Measurements from ENCODE around the gene COL2A1. TPM values are rescaled to one million over a fixed set of nuclear protein-coding genes. Genes with fewer than 3 reads are reported as not detected.
A peak's percentile ranks its signal among the peaks of the same experiment; 100 is the strongest.

Gene COL2A1
- total RNA-seq, 1 donor from 2014 or later: 69.1 TPM

GRCh38 chr12:48022676-48023385 is 18.6 kb upstream of the COL2A1 start:
- H2AFZ ChIP-seq (replicated peaks): peak overlapping the region; percentile 46
- H3K36me3 ChIP-seq: no peaks in the 10 kb centered on the region
- H3K27me3 Mint-ChIP-seq (ENCODE audit: insufficient read depth, low read depth): no peaks in the 10 kb centered on the region
- peaks cover 59% of the 10 kb centered on the region for H3K4me1 Mint-ChIP-seq
- peaks cover 77% of the 10 kb centered on the region for H3K27me3 ChIP-seq
- DNase-seq (ENCODE audit: low spot score): peak; percentile 21
- no peaks in the 10 kb centered on the region for H3K36me3 Mint-ChIP-seq
- no peak for TF ChIP-seq EZH2phosphoT487 (IDR thresholded peaks at IDR 0.05)
- peak overlapping the region; percentile 75 for H3K4me2 ChIP-seq
- no peak overlapping the region for H3K9ac ChIP-seq
- H3K9me3 ChIP-seq (ENCODE audit: low read depth): no peaks in the 10 kb centered on the region
- H4K20me1 ChIP-seq (ENCODE audit: low read depth): no peaks in the 10 kb centered on the region
- peak overlapping the region; percentile 23 for H3K27ac ChIP-seq
- no peaks in the 10 kb centered on the region for H3K79me2 ChIP-seq (ENCODE audit: low read depth)
- no peak overlapping the region for H3K4me3 Mint-ChIP-seq
- H3K4me1 ChIP-seq: peaks cover 60% of the 10 kb centered on the region
- peaks cover 60% of the 10 kb centered on the region for H3F3A ChIP-seq (ENCODE audit: low read depth)
- H3K9me3 Mint-ChIP-seq: no peaks in the 10 kb centered on the region
- peak overlapping the region; percentile 5 for H3K4me3 ChIP-seq
- no peak overlapping the region for H3K27ac Mint-ChIP-seq

DNA sequence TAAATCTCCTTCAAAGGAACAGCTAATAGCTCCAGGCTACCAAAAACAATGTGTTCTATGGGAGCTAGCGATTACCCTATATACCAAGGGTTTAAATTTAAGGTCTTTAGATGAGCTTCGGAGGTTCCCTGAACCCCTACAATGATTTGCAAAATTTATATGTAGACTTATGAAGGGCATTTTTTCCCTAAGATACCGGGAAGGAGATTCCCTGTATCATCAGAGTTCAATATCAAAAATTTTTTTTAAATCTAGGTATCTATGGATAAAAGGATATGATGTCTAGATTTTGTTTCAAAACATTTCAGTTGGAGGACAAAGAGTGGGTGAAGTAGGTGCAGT is 17.9 kb upstream of the COL2A1 start:
- Mint-ChIP-seq H3K36me3 (no peaks in the 10 kb centered on the region), H3K27me3 (ENCODE audit: insufficient read depth, low read depth) (no peaks in the 10 kb centered on the region), H3K4me3 (peak overlapping the region; percentile 3), H3K27ac (peak overlapping the region; percentile 34), H3K4me1 (peaks cover 55% of the 10 kb centered on the region), H3K9me3 (no peaks in the 10 kb centered on the region)
- Histone ChIP-seq H3K27me3 (peaks cover 83% of the 10 kb centered on the region), H2AFZ (replicated peaks) (no peak overlapping the region), H3K4me2 (peak overlapping the region; percentile 75), H3K4me1 (peaks cover 58% of the 10 kb centered on the region), H3K79me2 (ENCODE audit: low read depth) (no peaks in the 10 kb centered on the region), H3K9me3 (ENCODE audit: low read depth) (no peaks in the 10 kb centered on the region), H3F3A (ENCODE audit: low read depth) (peaks cover 54% of the 10 kb centered on the region), H4K20me1 (ENCODE audit: low read depth) (no peaks in the 10 kb centered on the region), H3K9ac (no peak overlapping the region), H3K36me3 (no peaks in the 10 kb centered on the region), H3K4me3 (peak overlapping the region; percentile 14), H3K27ac (no peak overlapping the region)
- DNase-seq (ENCODE audit: low spot score): no peak
- TF ChIP-seq CTCF (IDR thresholded peaks at IDR 0.05) (no peak), EZH2 (IDR thresholded peaks at IDR 0.05) (no peak), EZH2phosphoT487 (IDR thresholded peaks at IDR 0.05) (no peak)

DNA sequence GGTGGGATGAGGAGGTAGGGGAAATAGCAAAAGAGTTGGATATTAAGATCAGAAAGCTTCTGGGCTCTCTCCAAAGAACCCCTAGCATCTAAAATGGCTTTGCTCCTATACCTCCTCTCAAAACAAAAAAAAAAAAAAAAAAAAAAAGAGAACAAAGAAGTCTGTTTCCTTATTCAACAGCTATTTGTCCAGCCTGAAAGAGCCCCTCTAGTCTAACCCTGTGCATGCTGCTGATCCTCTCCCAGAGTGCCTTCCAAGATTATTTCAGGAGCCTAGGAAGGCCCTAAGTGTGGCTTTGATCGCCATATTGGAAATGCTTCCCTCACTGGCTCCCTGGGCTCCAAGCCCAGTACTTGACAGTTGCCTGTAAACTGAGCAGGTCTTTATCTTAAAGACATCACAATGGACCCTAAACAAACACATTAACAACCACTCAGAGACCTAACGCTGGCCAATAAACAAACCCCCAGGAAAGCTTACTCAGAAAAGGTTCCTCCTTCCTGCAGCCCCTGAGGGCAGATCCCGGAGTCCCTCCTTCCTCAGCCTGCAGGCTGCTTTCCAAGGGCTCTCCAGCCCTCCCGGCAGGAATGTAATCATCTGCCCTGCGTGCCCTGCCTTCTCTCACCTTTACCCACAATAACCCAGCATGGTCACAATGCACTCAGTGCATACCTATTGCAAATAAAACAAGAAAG is 17.4 kb upstream of the COL2A1 start:
- H3K27me3 Mint-ChIP-seq (ENCODE audit: insufficient read depth, low read depth): no peaks in the 10 kb centered on the region
- peak overlapping the region; percentile 3 for H3K4me3 Mint-ChIP-seq
- H3K27ac Mint-ChIP-seq: peak overlapping the region; percentile 34
- Histone ChIP-seq H3K27ac (peak overlapping the region; percentile 41), H2AFZ (replicated peaks) (peak overlapping the region; percentile 96), H3K4me1 (peaks cover 58% of the 10 kb centered on the region), H3F3A (ENCODE audit: low read depth) (peaks cover 48% of the 10 kb centered on the region), H3K79me2 (ENCODE audit: low read depth) (no peaks in the 10 kb centered on the region), H3K27me3 (peaks cover 87% of the 10 kb centered on the region), H3K9ac (no peak overlapping the region), H3K4me3 (peak overlapping the region; percentile 14), H3K36me3 (no peaks in the 10 kb centered on the region), H3K4me2 (peak overlapping the region; percentile 75), H3K9me3 (ENCODE audit: low read depth) (no peaks in the 10 kb centered on the region), H4K20me1 (ENCODE audit: low read depth) (no peaks in the 10 kb centered on the region)
- H3K36me3 Mint-ChIP-seq: no peaks in the 10 kb centered on the region
- peak; percentile 60 for DNase-seq (ENCODE audit: low spot score)
- H3K9me3 Mint-ChIP-seq: no peaks in the 10 kb centered on the region
- H3K4me1 Mint-ChIP-seq: peaks cover 55% of the 10 kb centered on the region
- TF ChIP-seq CTCF (IDR thresholded peaks at IDR 0.05) (no peak), EZH2phosphoT487 (IDR thresholded peaks at IDR 0.05) (no peak), EZH2 (IDR thresholded peaks at IDR 0.05) (no peak)

All from neural progenitor cell (in vitro differentiated cells).